CD4-positive, alpha-beta T cell treated with Interleukin-4 for 1 hour (primary cell): ENCODE measurements around the gene SGPP2.
"Not testable (repeated sequence)": the region's sequence is repeated elsewhere in the genome, so short reads cannot be mapped to it uniquely, and the experiment has no call there.

ENCODE experiments used
- DNase-seq, 2 donors: peaks; one replicate each; pipeline ENCODE4 v3.0.0-alpha.2; 2020 to 2022

Gene SGPP2

GRCh38 chr2:222535477-222535876, 111.1 kb downstream of the SGPP2 start:
- DNase-seq: no peak

- no peak for DNase-seq
Observed at GRCh38 chr2:222538535-222538934, 114.2 kb downstream of the SGPP2 start.

GRCh38 chr2:222544661-222545060, 120.3 kb downstream of the SGPP2 start:
- no peak for DNase-seq

- no peak for DNase-seq
Observed at GRCh38 chr2:222545823-222546795, 121.8 kb downstream of the SGPP2 start.

- DNase-seq: no peak
Observed at GRCh38 chr2:222547083-222547482, 122.7 kb downstream of the SGPP2 start.

- DNase-seq: no peak
Observed at GRCh38 chr2:222548992-222549391, 124.6 kb downstream of the SGPP2 start.

- DNase-seq: no peak
Observed at GRCh38 chr2:222554517-222554916, 130.2 kb downstream of the SGPP2 start.

GRCh38 chr2:222561151-222561550, 136.8 kb downstream of the SGPP2 start:
- DNase-seq: no peak

GRCh38 chr2:222561817-222562645, 137.7 kb downstream of the SGPP2 start:
- peak; percentile 13 to 55 for DNase-seq

- DNase-seq: no peak
Observed at GRCh38 chr2:222563106-222563718, 138.9 kb downstream of the SGPP2 start.

GRCh38 chr2:222563936-222564335, 139.6 kb downstream of the SGPP2 start:
- no peak for DNase-seq

- no peak for DNase-seq
Observed at GRCh38 chr2:222566229-222566628, 141.9 kb downstream of the SGPP2 start.

- no peak for DNase-seq
Observed at GRCh38 chr2:222568865-222569264, 144.5 kb downstream of the SGPP2 start.

- no peak for DNase-seq
Observed at GRCh38 chr2:222569826-222570225, 145.5 kb downstream of the SGPP2 start.

GRCh38 chr2:222572264-222572721, 147.9 kb downstream of the SGPP2 start:
- no peak for DNase-seq

GRCh38 chr2:222572751-222573174, 148.4 kb downstream of the SGPP2 start:
- no peak for DNase-seq

GRCh38 chr2:222575618-222576017, 151.3 kb downstream of the SGPP2 start:
- no peak for DNase-seq

GRCh38 chr2:222576171-222577081, 152.1 kb downstream of the SGPP2 start:
- no peak for DNase-seq

GRCh38 chr2:222577341-222577740, 153.0 kb downstream of the SGPP2 start:
- no peak for DNase-seq

- DNase-seq: no peak
Observed at GRCh38 chr2:222582928-222583327, 158.6 kb downstream of the SGPP2 start.

- DNase-seq: not testable (repeated sequence)
Observed at GRCh38 chr2:222584589-222584988, 160.2 kb downstream of the SGPP2 start.

- DNase-seq: no peak
Observed at GRCh38 chr2:222591661-222592060, 167.3 kb downstream of the SGPP2 start.
